T-helper 1 cell (primary cell): ENCODE measurements around the gene ARID1B.

Experiments
- DNase-seq, 5 donors: peaks; one replicate each; pipeline ENCODE4 v3.0.0-alpha.2; 2012 to 2020

ARID1B gene

DNA sequence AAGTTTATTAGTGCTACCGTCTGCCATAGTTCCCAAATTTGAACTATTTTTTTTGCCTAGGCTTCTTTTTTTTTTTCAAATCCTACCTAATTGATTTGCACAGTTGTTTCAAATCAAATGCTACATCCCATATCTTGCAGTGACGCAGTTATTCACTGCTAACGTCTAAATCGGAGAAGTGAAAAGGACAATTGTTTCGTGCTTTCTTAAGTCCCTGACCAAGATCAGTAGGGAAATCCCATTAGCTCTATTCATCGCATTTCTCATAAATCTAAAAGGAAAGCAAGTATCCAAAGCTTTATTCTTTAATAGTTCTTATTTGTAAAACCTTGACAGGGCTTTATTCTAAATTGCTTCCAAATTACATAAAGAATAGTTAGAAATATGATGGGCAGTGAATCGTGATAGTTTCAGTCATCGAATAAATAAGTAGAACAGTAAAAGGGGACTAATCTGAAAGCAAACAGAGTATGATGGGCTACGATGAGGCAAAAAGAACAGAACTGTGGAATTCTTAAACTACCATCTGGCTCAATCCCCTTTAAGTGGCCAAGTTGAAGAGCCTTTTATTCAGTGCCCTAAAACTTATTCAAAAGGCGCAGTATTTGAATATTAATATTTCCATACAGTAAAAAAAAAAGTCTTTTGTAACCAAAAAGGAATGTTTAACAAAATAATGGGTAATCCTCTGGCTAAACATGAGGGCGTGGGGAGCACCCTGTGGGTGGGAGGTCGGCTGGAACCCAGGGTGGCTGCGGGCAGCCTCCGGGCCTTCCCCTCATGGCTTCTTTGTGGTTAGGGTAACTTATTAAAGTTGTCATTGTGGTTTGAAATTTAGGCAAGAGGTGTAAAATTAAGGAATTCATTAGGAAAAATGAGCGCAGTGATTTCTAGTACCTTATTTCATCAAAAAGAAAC, 3.0 kb upstream of the ARID1B start:
- DNase-seq = no peak

DNA sequence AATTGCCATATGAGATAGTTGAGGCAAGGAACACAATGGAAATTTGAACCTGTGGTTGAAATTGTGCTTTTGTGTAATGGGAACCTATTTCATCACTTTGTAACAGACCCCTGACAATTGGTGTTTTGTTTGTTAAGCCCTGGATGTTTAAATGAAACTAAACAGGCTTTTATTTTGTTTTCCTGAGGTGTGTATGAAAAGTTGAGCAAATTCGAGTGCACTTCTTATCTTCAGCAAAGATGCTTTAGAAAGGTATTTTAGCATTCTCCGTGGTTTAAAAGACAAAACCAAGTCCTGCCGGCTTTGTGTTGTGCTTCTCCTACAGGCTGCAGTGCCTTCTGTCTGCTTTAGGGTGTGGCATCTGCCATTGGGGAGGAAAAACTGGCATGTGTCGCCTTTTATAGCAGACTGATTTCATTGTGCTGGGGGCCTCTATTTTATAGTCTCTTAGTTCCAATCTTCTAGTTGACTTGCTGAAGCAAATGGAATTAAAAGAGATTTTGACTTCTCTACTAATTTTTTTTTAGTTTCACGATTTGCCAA, 2.2 kb upstream of the ARID1B start:
- DNase-seq = no peak

DNA sequence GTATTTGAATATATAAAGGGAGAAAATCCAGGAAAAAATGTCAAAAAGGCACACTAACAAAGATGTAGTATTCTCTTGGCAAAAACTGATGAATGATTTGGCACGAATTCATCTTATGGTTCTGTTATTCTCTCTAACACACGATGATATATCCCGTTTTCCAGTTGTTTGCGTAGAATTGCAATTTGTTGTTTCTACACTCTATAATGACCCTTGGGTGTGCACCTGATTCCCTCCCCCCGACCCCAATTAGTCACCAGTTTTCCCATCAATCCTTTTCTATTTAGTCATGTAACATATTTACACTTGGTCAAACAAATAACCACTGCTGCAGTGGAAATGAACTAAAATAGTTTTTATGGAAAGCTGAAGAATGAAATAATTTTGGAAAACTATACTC, 1.5 kb upstream of the ARID1B start:
- no peak for DNase-seq

DNA sequence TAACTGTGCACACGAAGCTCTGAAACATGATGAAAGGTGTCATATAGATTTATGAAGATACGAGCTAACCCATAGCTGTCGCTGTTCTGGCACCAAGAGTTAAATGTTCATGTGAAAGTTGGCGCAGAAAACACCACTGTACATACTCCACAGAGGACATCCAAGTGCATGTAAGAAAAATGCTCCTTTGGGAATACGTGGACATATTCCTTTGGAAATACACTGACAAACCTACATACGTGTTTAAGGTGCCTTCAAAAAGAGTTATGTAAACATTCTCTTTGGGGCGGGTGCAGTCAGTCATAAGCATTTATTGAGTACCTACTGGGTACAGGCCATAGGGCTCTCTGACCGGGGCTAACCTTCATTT, 723 bp upstream of the ARID1B start:
- peak in 1 of 5 donors; percentile 58 for DNase-seq

DNA sequence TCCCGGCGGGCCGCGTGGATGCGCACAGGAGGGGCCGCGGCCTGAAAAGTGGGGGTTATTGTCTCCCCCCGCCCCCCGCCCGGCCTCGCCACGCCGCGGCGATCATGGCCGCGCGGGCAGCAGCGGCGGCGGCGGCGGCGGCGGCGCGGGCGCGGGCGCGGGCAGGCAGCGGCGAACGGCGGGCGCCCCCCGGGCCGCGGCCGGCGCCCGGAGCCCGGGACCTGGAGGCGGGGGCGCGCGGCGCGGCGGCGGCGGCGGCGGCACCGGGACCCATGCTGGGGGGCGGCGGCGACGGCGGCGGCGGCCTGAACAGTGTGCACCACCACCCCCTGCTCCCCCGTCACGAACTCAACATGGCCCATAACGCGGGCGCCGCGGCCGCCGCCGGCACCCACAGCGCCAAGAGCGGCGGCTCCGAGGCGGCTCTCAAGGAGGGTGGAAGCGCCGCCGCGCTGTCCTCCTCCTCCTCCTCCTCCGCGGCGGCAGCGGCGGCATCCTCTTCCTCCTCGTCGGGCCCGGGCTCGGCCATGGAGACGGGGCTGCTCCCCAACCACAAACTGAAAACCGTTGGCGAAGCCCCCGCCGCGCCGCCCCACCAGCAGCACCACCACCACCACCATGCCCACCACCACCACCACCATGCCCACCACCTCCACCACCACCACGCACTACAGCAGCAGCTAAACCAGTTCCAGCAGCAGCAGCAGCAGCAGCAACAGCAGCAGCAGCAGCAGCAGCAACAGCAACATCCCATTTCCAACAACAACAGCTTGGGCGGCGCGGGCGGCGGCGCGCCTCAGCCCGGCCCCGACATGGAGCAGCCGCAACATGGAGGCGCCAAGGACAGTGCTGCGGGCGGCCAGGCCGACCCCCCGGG, 637 bp downstream of the ARID1B start:
- DNase-seq = peak; percentile 48 to 71 (median 56)

DNA sequence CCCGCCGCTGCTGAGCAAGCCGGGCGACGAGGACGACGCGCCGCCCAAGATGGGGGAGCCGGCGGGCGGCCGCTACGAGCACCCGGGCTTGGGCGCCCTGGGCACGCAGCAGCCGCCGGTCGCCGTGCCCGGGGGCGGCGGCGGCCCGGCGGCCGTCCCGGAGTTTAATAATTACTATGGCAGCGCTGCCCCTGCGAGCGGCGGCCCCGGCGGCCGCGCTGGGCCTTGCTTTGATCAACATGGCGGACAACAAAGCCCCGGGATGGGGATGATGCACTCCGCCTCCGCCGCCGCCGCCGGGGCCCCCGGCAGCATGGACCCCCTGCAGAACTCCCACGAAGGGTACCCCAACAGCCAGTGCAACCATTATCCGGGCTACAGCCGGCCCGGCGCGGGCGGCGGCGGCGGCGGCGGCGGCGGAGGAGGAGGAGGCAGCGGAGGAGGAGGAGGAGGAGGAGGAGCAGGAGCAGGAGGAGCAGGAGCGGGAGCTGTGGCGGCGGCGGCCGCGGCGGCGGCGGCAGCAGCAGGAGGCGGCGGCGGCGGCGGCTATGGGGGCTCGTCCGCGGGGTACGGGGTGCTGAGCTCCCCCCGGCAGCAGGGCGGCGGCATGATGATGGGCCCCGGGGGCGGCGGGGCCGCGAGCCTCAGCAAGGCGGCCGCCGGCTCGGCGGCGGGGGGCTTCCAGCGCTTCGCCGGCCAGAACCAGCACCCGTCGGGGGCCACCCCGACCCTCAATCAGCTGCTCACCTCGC, 1.5 kb downstream of the ARID1B start:
- DNase-seq = peak; percentile 32 to 55 (median 42)

DNA sequence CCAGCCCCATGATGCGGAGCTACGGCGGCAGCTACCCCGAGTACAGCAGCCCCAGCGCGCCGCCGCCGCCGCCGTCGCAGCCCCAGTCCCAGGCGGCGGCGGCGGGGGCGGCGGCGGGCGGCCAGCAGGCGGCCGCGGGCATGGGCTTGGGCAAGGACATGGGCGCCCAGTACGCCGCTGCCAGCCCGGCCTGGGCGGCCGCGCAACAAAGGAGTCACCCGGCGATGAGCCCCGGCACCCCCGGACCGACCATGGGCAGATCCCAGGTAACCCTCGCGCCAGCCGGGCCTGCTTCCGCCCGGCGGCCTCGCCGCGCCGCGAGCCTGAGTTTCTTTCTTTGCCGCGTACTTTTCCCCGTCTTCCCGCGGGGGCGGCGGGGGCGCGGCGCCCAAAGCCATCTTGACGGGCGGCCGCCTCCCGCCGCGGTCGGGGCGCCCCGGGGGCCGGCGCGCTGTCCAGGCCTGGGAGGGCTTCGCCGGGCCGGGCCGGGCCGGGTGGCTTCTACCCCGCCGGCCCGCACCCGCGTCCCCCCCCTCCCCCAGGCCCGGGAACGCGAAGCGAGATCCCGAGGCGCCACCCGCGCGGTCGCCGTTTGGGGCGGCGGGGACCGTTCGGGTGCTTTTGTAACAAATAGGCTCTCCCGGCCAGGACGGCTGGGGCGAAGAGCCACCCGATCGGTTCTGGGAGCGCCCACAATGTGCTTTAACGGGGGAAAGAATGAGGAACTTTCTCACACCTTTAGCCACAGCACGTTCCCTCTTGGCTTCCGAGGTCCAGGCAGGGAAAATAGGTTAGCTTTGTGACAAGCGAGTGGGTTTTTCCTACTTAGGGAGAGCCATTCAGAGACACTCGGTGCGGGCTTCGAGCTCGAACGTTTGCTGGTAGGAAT, 2.3 kb downstream of the ARID1B start:
- peak; percentile 22 to 54 (median 41) for DNase-seq

DNA sequence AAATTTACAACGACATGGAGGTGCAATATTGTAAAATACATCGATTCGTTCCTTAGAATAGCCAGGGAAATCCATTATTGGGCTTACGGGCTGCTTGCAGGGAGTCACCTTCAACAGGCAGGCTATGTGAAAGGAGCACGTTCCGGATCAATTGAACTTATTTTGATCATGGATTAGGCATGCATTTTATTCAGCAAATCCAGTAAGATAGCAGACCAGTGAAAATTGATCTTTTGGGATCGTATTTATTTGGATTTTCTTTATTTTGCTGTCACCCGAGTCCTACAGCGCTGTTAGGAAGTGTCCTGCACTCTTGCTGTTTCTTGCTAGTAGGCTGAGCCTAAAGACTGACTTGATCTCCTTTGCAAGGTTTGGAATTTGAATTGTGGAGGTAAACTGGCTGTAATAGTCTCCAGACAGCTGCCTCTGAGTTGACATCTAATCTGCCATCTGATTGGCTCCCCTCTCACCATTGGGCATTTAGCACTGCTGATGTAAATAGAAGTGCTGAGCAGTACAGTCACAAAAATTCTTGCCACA, 3.0 kb downstream of the ARID1B start:
- DNase-seq = peak in 4 of 5 donors; percentile 40 to 84 (median 50)

DNA sequence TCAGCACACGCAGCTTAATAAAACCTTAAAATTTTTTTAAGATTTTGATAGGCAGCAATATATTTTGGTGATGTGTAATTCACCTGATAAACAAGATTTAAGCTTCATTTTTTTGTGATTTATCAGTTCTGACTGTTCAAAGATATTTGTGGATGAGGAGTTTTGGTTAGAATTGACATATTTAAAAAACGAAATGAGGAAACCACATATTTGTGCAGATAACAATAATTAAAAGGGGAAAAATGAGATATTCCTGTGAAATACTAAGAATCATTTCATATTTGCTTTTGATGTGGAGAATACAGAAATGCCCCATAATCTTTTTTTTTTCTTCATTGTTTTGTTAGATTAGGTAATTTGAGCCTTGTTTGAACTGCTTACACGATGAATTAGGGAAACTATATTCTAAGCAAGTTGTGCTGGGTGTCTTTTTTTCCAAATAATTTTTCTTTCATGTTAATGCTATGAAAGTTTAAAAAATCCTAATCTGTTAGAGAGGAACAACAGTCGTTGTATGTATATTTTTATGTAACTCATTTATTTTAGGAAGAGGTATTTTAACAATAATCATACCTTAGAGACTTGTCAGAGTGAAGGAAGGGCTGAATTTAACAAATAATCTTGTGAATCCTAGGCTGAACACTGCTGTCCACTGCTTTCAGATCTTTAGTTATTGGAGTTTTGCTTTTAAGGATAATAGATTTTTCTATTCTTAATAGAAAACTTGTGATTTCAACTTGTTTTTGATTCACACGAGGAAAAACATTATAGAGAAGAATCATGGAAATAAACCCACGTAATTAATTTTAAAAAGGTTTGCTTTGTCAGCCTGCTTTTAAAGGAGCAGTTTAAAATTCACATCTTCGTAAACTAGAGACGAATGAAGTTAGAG, 4.0 kb downstream of the ARID1B start:
- DNase-seq = no peak

DNA sequence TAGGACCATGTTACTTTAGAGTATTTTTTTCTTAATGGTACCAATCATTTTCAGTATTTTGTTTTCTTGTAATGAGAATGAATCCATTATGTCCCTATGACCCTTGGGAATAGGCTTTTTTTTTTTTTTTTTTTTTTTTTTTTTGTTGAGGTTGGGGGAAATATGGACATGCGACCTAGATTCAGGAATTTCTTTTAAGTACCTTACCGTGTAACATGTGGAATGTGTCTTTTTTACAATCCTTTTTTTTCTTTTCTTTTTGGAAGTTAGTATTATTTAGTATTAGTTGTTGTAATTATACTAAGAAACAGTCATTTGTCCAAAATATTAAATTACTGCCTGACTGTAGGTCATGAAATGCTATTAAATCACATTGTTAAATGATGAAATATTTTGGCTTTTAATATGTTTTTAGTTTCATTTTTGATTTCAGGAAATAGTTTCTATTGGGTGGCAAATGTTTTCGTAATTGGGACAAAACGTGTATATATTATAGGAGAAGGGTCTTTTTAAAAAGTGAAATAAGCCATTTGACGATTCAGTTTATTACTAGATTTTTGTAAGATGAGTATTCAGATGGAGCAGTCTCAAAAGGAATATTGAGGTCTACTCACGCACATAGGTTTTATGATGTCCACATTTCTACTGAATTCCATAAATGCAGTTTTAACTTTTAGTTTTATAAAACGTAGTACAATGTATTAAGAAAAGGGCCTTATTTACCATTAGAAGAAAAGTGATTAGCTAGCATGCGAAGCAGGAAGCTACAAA, 4.9 kb downstream of the ARID1B start:
- DNase-seq = no peak

DNA sequence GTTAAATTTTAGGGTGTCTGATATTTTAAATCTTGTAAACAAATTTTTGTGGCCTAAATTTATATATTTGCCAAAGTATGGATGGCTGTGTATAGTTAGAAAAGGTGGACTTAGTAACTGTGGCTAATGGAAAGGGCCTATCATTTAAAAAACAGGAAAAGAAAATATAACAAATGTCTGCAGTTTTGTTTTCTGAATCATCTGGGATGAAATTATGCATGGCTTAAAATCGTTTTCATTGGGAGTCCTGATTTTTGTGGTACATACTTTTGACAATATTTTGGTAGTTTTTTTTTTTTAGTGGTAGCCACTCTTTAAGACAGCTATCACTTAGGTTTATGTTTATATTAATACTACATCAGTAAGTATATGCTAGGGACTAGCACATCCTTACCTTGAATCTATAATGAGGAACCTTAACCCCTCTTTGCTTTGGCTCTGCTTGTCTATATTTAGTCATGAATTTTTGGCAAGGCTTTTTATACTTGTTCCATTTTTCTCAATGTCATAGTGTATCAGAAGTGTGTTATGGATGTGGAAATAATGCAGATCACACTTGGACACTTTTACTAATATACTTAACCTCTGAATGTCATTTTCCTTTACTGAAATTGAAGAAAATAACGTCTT, 5.6 kb downstream of the ARID1B start:
- DNase-seq = no peak

DNA sequence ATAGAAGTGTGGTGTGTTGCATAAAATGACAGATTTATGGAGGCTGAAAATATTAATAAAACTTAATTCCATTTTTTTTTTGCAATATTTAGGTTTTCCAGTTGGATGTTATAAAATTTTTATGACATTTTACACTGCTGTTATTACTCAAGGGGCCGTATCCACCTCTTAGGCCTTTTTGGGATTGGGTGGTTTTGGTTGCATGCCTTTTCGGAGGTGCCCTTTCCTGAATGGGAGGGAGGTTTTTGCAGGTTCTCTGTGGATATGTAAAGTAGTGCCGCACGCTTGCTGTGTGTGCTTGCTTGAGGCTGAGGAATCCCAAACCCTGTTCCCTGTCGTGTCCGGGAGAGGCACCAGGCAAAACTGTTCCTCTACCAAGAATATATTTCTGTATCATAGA, 6.8 kb downstream of the ARID1B start:
- DNase-seq = no peak

DNA sequence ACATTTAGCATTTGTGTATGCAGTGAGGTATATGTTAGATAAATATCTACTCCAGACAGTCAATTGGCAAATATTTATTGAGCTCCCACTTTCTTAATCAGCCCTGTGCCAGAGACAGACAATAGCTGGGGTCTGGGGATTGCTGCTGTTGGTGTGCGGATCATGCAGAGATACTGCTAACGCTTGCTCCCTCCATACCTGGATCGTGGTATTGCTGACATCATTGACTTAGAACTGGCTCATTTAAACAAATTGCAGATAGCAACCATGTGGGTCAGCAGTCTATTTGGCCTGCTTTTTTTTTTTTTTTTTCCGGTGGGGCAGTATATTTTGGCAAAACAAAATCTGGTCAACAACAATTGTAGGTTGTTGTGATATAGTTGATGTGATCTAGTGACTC, 9.5 kb downstream of the ARID1B start:
- no peak for DNase-seq

DNA sequence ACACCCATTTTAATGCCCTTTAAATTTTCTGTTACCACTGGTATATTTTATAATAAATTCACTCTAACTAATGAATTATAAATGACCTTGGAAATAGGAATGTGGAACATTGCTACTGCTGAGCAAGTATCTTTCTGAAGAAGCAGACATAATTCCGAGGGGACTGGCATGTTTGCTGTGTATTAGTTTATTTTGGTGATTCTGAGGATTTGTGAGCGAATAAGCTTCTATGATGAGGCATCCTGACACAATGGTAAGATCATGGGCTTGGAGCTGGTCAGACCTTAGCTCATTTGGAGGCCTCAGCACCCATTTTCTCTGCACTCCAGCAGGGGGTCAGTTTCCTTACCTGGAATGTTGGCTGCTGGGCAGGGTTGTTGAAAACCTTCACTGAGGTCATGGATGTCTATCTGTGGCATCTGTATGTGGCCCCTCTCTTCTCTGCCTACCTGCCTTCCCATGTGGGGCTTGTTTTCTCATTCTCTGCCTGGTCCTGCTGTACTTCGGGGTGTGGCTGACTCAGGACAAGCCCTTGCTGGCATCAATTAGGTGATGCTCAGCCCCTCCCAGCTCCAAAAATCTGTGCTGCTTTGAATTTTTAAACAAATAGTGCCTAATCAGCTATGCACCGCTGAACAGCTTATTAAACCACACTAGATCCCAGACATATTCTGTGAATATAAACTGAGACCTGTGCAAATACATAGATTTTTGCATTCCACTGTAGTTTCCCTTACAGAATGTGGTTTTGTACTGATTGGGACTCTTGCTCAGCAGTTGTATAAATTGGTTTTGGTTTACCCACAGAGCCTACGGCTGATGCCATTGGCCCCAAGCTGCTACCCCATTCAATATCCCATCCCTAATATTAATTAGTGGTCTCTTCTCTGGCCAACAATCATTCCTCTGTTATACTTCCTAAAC, 10.7 kb downstream of the ARID1B start:
- DNase-seq = no peak

DNA sequence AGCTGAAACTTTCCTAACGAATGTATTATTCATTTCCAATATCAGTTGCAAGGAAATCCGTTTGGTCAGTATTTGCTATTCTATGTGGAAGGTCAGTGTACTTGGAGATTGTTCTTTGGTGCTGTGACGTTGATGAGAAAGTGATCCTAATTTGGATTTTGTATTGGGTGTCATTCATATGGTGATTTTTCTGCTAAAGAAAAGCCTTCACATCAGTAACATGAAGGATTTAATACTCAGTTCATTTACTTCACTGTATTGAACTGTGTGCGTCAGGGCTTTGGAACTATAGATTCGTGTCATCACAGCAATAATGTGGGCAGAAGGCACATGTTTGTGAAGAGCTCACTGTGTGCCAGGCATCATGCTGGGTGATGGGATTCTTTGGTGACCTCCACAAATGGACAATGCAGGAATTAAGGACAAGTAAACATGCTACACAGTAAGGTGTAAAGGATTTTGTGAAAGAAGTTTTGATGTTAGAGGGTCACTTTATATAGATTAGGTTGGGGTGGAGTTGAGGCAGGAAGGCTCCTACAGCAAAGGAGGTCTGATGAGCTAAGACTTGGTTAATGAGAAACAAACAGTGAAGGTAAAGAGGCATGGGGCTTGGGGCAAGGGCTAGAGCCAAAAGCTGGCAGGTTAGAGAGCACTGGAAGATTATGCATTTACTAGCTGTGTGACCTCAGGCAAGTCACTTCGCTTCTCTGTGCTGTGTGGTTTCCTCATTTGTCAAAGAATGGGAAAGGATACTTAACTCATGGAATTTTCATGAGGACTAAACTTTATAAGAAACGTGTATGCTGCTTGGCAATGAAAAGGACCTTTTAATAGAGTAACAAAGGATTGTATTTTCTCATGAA, 12.1 kb downstream of the ARID1B start:
- no peak for DNase-seq

DNA sequence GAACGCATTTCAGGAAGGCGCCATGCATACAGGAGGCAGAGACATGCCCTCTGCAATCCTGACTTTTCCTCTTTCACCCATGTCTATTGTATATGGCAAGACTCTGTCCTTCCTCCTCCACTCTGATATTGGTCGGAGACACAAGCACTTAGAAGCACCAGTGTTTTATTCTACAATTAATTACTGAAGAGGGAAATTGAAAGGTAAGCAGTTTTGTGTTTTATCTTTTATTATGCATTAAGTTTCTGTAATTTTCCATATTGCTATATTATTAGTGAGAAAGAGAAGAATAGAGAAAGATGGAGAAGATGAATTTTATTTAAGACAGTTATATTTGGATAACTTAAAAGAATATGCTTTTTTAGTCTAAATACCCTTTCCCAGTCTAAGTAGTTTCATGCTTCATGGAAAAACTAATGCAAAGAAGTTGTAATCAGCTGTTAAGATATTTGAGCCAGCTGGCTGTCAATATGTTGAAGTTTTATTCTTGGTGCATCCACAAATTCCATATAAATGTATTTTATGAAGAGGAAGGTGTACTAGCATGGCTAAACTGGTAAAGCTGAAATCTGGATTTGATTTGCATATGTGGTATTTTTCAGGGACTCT, 13.6 kb downstream of the ARID1B start:
- DNase-seq = no peak
